Mammary epithelial cell (primary cell): Measurements from ENCODE around the gene ZNF664.

Experiments used
- EZH2 ChIP-seq: IDR thresholded peaks from 2 replicates; pipeline ENCODE4 v1.6.1; 2012; ENCODE audit warnings: low read length, inconsistent platforms, borderline replicate concordance
- TF ChIP-seq, protein P1 (sequence below), 2 donors: IDR thresholded peaks in 1 of 2; conservative IDR thresholded peaks in 1 of 2; 2 replicates each; pipeline ENCODE4 v1.5.1; 2011 to 2012; ENCODE audit warnings: inconsistent platforms in 2 of 2, low read length in 2 of 2, mild to moderate bottlenecking in 2 of 2, control low read depth in 1 of 2, low read depth in 1 of 2; ENCODE audit not compliant: insufficient read depth in 1 of 2; ENCODE audit errors: extremely low read depth in 1 of 2

DNA sequence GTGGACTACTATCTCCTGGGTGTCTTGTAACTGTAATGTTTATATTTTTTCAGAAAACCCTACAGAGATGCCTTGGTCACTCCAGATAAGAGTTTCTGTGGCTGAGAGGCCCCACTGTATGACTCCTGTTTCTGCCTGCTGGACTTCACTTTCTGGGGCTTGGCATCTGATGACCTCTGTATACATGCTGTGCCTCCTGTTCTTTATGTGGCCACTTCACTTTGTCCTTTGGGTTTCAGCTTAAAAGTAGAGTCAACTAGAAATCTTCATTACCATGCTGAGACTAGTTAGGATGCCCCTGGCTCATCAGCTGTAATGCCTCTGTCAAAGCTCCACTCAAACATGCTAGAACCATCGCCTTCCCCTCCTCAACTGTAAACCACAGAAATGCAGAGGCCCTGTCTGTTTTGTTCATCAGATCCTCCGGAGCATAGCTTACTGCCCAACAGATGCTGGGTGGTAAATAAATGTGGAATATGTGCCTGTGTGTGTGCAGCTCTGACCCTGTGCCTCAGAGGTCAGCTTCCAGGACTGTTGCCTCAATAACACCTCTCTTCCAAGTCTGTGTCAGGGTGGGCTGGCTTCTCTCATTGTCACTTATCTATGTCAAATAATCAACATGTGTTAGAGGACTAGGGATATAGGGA, 25.5 kb downstream of the ZNF664 start:
- TF ChIP-seq EZH2: no peak
- TF ChIP-seq, protein P1, sequence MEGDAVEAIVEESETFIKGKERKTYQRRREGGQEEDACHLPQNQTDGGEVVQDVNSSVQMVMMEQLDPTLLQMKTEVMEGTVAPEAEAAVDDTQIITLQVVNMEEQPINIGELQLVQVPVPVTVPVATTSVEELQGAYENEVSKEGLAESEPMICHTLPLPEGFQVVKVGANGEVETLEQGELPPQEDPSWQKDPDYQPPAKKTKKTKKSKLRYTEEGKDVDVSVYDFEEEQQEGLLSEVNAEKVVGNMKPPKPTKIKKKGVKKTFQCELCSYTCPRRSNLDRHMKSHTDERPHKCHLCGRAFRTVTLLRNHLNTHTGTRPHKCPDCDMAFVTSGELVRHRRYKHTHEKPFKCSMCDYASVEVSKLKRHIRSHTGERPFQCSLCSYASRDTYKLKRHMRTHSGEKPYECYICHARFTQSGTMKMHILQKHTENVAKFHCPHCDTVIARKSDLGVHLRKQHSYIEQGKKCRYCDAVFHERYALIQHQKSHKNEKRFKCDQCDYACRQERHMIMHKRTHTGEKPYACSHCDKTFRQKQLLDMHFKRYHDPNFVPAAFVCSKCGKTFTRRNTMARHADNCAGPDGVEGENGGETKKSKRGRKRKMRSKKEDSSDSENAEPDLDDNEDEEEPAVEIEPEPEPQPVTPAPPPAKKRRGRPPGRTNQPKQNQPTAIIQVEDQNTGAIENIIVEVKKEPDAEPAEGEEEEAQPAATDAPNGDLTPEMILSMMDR (conservative IDR thresholded peaks at IDR 0.05 in 1 of 2, IDR thresholded peaks at IDR 0.05 in 1 of 2; ENCODE audit: extremely low read depth in 1 of 2, insufficient read depth in 1 of 2, low read depth in 1 of 2, low read length in 2 of 2): no peak
